Tibial nerve (tissue), 4 donors: ENCODE results near the gene GBX1.

Experiments used
- EP300 ChIP-seq, 2 donors: sonication (generic); formaldehyde crosslinking; IDR thresholded peaks; one replicate each; pipeline ENCODE4 v1.6.1; 2017; ENCODE audit warnings: antibody characterized with exemption in 2 of 2, mild to moderate bottlenecking in 1 of 2
- POLR2A ChIP-seq, 2 donors: fragments of 450-650 bp; IDR thresholded peaks; one replicate each; pipeline ENCODE4 v1.6.1; 2017; ENCODE audit warnings: antibody characterized with exemption in 2 of 2, mild to moderate bottlenecking in 2 of 2, moderate library complexity in 2 of 2
- TF ChIP-seq, protein P1 (sequence below), 5 experiments: fragments of 200-600 bp in 3 of 5; fragments of 450-650 bp in 2 of 5; sonication (generic) in 3 of 5; IDR thresholded peaks; one replicate each; pipeline ENCODE4 v1.5.1; 2016 to 2019; ENCODE audit warnings: antibody characterized with exemption in 5 of 5, mild to moderate bottlenecking in 3 of 5, moderate library complexity in 2 of 5

- TF ChIP-seq EP300 (IDR thresholded peaks at IDR 0.05) (no peak), POLR2A (IDR thresholded peaks at IDR 0.05) (no peak)
- TF ChIP-seq, protein P1, sequence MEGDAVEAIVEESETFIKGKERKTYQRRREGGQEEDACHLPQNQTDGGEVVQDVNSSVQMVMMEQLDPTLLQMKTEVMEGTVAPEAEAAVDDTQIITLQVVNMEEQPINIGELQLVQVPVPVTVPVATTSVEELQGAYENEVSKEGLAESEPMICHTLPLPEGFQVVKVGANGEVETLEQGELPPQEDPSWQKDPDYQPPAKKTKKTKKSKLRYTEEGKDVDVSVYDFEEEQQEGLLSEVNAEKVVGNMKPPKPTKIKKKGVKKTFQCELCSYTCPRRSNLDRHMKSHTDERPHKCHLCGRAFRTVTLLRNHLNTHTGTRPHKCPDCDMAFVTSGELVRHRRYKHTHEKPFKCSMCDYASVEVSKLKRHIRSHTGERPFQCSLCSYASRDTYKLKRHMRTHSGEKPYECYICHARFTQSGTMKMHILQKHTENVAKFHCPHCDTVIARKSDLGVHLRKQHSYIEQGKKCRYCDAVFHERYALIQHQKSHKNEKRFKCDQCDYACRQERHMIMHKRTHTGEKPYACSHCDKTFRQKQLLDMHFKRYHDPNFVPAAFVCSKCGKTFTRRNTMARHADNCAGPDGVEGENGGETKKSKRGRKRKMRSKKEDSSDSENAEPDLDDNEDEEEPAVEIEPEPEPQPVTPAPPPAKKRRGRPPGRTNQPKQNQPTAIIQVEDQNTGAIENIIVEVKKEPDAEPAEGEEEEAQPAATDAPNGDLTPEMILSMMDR (IDR thresholded peaks at IDR 0.05), result no peak
These were observed 24.6 kb upstream of the GBX1 start for GRCh38 chr7:151192002-151192539.
